Upper lobe of left lung (tissue), 4 donors: ENCODE results near the gene METAP2.

ENCODE experiments used
- EP300 ChIP-seq, 4 donors: sonication (generic); formaldehyde crosslinking; IDR thresholded peaks; one replicate each; pipeline ENCODE4 v1.5.1; 2017; ENCODE audit warnings: antibody characterized with exemption in 4 of 4, control low read depth in 2 of 4
- POLR2A ChIP-seq, 4 donors: fragments of 450-650 bp; IDR thresholded peaks; one replicate each; pipeline ENCODE4 v1.5.1; 2016 to 2017; ENCODE audit warnings: antibody characterized with exemption in 4 of 4, mild to moderate bottlenecking in 2 of 4
- POLR2AphosphoS5 ChIP-seq, 2 donors: sonication (generic); formaldehyde crosslinking; IDR thresholded peaks; one replicate each; pipeline ENCODE4 v1.5.1; 2017; ENCODE audit warnings: antibody characterized with exemption in 2 of 2
- TF ChIP-seq, protein P1 (sequence below), 6 experiments: fragments of 450-650 bp in 4 of 6; fragments of 200-600 bp in 2 of 6; sonication (generic) in 2 of 6; IDR thresholded peaks; one replicate each; pipeline ENCODE4 v1.5.1; 2016 to 2019; ENCODE audit warnings: antibody characterized with exemption in 6 of 6

DNA sequence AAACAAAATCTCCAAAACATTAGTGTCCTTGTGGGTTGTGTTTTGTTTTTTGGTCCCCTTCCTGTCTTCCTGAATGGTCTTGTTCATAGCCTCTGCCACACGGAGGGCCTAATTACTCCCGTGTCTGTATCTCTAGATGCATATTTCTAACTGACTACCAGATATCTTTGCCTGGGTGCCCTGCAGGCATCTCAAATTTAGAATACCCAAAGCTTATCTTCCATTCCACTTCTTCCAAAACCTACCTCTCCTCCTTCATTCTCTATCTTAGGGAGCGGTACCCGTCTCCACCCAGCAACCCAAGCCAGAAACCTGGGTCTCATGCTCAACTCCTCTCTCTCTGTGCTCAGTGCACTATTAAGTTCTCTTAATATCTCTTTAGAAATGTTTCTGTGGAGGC lies 10.9 kb upstream of the METAP2 start:
- TF ChIP-seq, protein P1, sequence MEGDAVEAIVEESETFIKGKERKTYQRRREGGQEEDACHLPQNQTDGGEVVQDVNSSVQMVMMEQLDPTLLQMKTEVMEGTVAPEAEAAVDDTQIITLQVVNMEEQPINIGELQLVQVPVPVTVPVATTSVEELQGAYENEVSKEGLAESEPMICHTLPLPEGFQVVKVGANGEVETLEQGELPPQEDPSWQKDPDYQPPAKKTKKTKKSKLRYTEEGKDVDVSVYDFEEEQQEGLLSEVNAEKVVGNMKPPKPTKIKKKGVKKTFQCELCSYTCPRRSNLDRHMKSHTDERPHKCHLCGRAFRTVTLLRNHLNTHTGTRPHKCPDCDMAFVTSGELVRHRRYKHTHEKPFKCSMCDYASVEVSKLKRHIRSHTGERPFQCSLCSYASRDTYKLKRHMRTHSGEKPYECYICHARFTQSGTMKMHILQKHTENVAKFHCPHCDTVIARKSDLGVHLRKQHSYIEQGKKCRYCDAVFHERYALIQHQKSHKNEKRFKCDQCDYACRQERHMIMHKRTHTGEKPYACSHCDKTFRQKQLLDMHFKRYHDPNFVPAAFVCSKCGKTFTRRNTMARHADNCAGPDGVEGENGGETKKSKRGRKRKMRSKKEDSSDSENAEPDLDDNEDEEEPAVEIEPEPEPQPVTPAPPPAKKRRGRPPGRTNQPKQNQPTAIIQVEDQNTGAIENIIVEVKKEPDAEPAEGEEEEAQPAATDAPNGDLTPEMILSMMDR (IDR thresholded peaks at IDR 0.05): no peak
- TF ChIP-seq POLR2A (IDR thresholded peaks at IDR 0.05) (no peak), POLR2AphosphoS5 (IDR thresholded peaks at IDR 0.05) (no peak), EP300 (IDR thresholded peaks at IDR 0.05) (no peak)
